Measurements from ENCODE around the gene SPIN2B. TPM values are rescaled to one million over a fixed set of nuclear protein-coding genes. Genes with fewer than 3 reads are reported as not detected.

The SPIN2B gene
- total and polyA plus RNA-seq, 10 of the 15 experiments (the other 5 are each of a cell fraction or from before 2014, with no cell fraction given) = 2.7 to 8.9 (median 6.0) TPM

- in situ Hi-C loops (cut with MboI) = no loop called here
- BruUV-seq (replicated peaks) = no TSS peak
- Histone ChIP-seq H3K27ac (ENCODE audit: control insufficient read depth, insufficient read depth) (no peak overlapping the region), H3K79me2 (ENCODE audit: control insufficient read depth, insufficient read depth, low read length) (no peaks in the 10 kb centered on the region), H3K9ac (ENCODE audit: control insufficient read depth, insufficient read depth, low read length) (no peak overlapping the region), H3K4me3 (no peak overlapping the region), H3K4me1 (ENCODE audit: control insufficient read depth, insufficient read depth, low read length) (no peaks in the 10 kb centered on the region), H2AFZ (ENCODE audit: control insufficient read depth, low read depth, low read length) (no peak overlapping the region), H4K20me1 (ENCODE audit: control insufficient read depth, insufficient read depth) (no peaks in the 10 kb centered on the region), H3K36me3 (ENCODE audit: control insufficient read depth in 2 of 2, insufficient read depth in 2 of 2, low read length in 1 of 2) (no peaks in the 10 kb centered on the region), H3K9me3 (replicated peaks; ENCODE audit: control insufficient read depth, insufficient read depth, low read length) (no peaks in the 10 kb centered on the region), H3K4me2 (ENCODE audit: control insufficient read depth, insufficient read depth) (no peak overlapping the region), H3K27me3 (replicated peaks in 1 of 2; ENCODE audit: control insufficient read depth in 2 of 2, insufficient read depth in 2 of 2, low read length in 1 of 2) (no peaks in the 10 kb centered on the region)
- intact Hi-C loops (cut with micrococcal nuclease; ENCODE audit: unreplicated experiment) = no loop called here
- SMC1A ChIA-PET (ENCODE audit: uncharacterized antibody, unreplicated experiment) = no interaction called here
- POLR2A ChIA-PET = no interaction called here
- no peak for TF ChIP-seq POLR2A (IDR thresholded peaks at IDR 0.05; ENCODE audit: low read depth, low read length)
- no peak for TF ChIP-seq PRDM15 (CRISPR knock-in tag; IDR thresholded peaks at IDR 0.05)
- TF ChIP-seq POLR2AphosphoS2 (IDR thresholded peaks at IDR 0.05; ENCODE audit: low read depth, low read length) = no peak
- no peak for TF ChIP-seq RUNX3 (IDR thresholded peaks at IDR 0.05; ENCODE audit: low read length)
- no peak for TF ChIP-seq RAD51 (IDR thresholded peaks at IDR 0.05)
- TF ChIP-seq RBBP5 (conservative IDR thresholded peaks at IDR 0.05) = no peak
- no peak for TF ChIP-seq ZNF687 (IDR thresholded peaks at IDR 0.05)
- no peak for TF ChIP-seq BCLAF1 (IDR thresholded peaks at IDR 0.05)
- no peak for TF ChIP-seq CUX1 (IDR thresholded peaks at IDR 0.05; ENCODE audit: insufficient replicate concordance, low read depth, low read length)
- RAD21 ChIA-PET (ENCODE audit: unreplicated experiment) = no interaction called here
- WGBS (ENCODE audit: insufficient coverage, insufficient replicate concordance, low lambda C conversion rate, missing lambda C conversion rate) = 69% methylated on average over 4 of the region's 4 CpGs
- CTCF ChIA-PET = no interaction called here
- ATAC-seq (no peak), FAIRE-seq (no peak), DNase-seq (ENCODE audit: low read depth, low spot score) (no peak)
Measured at GRCh38 chrX:57074458-57074857, 46.9 kb downstream of the SPIN2B start.

All from GM12878 (cell line).